AG09319 (cell line): ENCODE measurements around the gene SPCS1.

Source experiments
- DNase-seq: peaks from one replicate; pipeline ENCODE4 v3.0.0-alpha.2; 2010; ENCODE audit warnings: low read depth; ENCODE audit errors: extremely low read depth
- CTCF ChIP-seq: IDR thresholded peaks from 2 replicates; pipeline ENCODE4 v1.5.1; 2011; ENCODE audit warnings: low read depth, mild to moderate bottlenecking, inconsistent platforms, low read length, moderate library complexity

SPCS1 gene

GRCh38 chr3:52695798-52696671 is 9.9 kb upstream of the SPCS1 start:
- no peak for DNase-seq
- no peak for TF ChIP-seq CTCF

- TF ChIP-seq CTCF = no peak
- no peak for DNase-seq
These were observed 8.9 kb upstream of the SPCS1 start for GRCh38 chr3:52696830-52697631.

- no peak for TF ChIP-seq CTCF
- DNase-seq = no peak
These were observed 8.3 kb upstream of the SPCS1 start for GRCh38 chr3:52697632-52697965.

GRCh38 chr3:52703341-52703740 is 2.6 kb upstream of the SPCS1 start:
- TF ChIP-seq CTCF = no peak
- DNase-seq = no peak

- no peak for TF ChIP-seq CTCF
- DNase-seq = no peak
These were observed 1.1 kb upstream of the SPCS1 start for GRCh38 chr3:52704611-52705437.

- TF ChIP-seq CTCF = no peak
- DNase-seq = no peak
These were observed 543 bp upstream of the SPCS1 start for GRCh38 chr3:52705438-52705687.
